Gastrocnemius medialis (tissue), 4 donors: ENCODE results near the gene TNIK.

ENCODE experiments used
- POLR2A ChIP-seq, 2 donors: fragments of 450-650 bp; IDR thresholded peaks; one replicate each; pipeline ENCODE4 v1.6.1; 2017; ENCODE audit warnings: antibody characterized with exemption in 2 of 2, mild to moderate bottlenecking in 2 of 2, moderate library complexity in 2 of 2
- TF ChIP-seq, protein P1 (sequence below), 5 experiments: fragments of 450-650 bp in 3 of 5; fragments of 200-600 bp in 2 of 5; sonication (generic) in 2 of 5; IDR thresholded peaks in 4 of 5; conservative IDR thresholded peaks in 1 of 5; 1 replicate in 4 of 5; 2 replicates in 1 of 5; pipeline ENCODE4 v1.5.1; 2016 to 2019; ENCODE audit warnings: antibody characterized with exemption in 5 of 5, mild to moderate bottlenecking in 3 of 5, moderate library complexity in 3 of 5

DNA sequence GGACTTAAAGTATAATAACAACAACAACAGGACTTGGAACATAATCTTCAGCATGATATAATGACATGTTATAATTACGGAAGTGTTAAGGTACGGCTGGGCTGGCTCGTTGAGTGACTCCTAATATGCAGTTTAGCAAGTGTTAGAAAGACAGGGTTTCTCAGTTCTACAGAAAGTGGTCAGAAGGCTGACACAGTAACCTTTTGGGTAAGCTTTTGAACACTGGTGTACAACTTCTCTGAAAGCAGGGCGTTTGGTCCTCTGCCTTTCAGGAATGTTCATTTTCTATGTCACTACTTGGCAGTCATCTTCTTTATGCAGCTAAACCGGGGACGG, 300.4 kb downstream of the TNIK start:
- TF ChIP-seq, protein P1, sequence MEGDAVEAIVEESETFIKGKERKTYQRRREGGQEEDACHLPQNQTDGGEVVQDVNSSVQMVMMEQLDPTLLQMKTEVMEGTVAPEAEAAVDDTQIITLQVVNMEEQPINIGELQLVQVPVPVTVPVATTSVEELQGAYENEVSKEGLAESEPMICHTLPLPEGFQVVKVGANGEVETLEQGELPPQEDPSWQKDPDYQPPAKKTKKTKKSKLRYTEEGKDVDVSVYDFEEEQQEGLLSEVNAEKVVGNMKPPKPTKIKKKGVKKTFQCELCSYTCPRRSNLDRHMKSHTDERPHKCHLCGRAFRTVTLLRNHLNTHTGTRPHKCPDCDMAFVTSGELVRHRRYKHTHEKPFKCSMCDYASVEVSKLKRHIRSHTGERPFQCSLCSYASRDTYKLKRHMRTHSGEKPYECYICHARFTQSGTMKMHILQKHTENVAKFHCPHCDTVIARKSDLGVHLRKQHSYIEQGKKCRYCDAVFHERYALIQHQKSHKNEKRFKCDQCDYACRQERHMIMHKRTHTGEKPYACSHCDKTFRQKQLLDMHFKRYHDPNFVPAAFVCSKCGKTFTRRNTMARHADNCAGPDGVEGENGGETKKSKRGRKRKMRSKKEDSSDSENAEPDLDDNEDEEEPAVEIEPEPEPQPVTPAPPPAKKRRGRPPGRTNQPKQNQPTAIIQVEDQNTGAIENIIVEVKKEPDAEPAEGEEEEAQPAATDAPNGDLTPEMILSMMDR (IDR thresholded peaks at IDR 0.05 in 4 of 5, conservative IDR thresholded peaks at IDR 0.05 in 1 of 5), result no peak
- TF ChIP-seq POLR2A (IDR thresholded peaks at IDR 0.05), result no peak
